IMR-90 (cell line): ENCODE results near the gene CYS1. TPM values are rescaled to one million over a fixed set of nuclear protein-coding genes. Genes with fewer than 3 reads are reported as not detected.
A peak's percentile ranks its signal among the peaks of the same experiment; 100 is the strongest.

ENCODE experiments used
- ATAC-seq: fragments of 200-7000 bp; cut with Tn5 transposase; 2 replicates; pipeline ENCODE4 v1.9.1; 2020; ENCODE audit warnings: low read depth, mild to moderate bottlenecking, moderate library complexity
- BruUV-seq: library from RNA; stranded (reverse); fragments of 400-500 nt; replicated peaks from 2 replicates; lab custom pipeline; 2021; lab: Mats Ljungman, UMichigan
- CTCF ChIA-PET: fragments of 300-600 bp; formaldehyde crosslinking; extraction: SDS; loops from one replicate; lab custom pipeline; 2021; ENCODE audit warnings: antibody characterized with exemption; lab: Yijun Ruan, JAX
- POLR2A ChIA-PET: fragments of 300-600 bp; sonication (Branson Sonifier 250); formaldehyde crosslinking; loops from one replicate; lab custom pipeline; 2022; ENCODE audit warnings: antibody characterized with exemption; ENCODE audit not compliant: unreplicated experiment; lab: Charles Lee
- DNase-seq: peaks from one replicate; pipeline ENCODE4 v3.0.0; 2013
- H2AFZ ChIP-seq: replicated peaks from 2 replicates; pipeline ENCODE3; 2013; ENCODE audit warnings: low read length, mild to moderate bottlenecking; ENCODE audit not compliant: poor library complexity
- H2AK5ac ChIP-seq: 2 replicates; pipeline ENCODE4 v1.6.1; 2013; ENCODE audit warnings: low read depth, low read length, inconsistent platforms
- H2AK9ac ChIP-seq: replicated peaks from 2 replicates; pipeline ENCODE3; 2013; ENCODE audit warnings: mild to moderate bottlenecking, low read depth, low read length, moderate library complexity; ENCODE audit not compliant: poor library complexity
- H2BK120ac ChIP-seq: 2 replicates; pipeline ENCODE4 v1.6.1; 2013; ENCODE audit warnings: low read depth, low read length, inconsistent platforms
- H2BK15ac ChIP-seq: 3 replicates; pipeline ENCODE4 v1.6.1; 2013; ENCODE audit warnings: low read depth, low read length, inconsistent platforms
- H2BK20ac ChIP-seq: 2 replicates; pipeline ENCODE4 v1.6.1; 2013; ENCODE audit warnings: low read depth, mild to moderate bottlenecking, inconsistent platforms, low read length, moderate library complexity
- H2BK5ac ChIP-seq: 2 replicates; pipeline ENCODE4 v1.6.1; 2013; ENCODE audit warnings: mild to moderate bottlenecking, low read depth, low read length, inconsistent platforms; ENCODE audit not compliant: poor library complexity, severe bottlenecking
- H3K14ac ChIP-seq: replicated peaks from 2 replicates; pipeline ENCODE4 v1.6.1; 2013; ENCODE audit warnings: low read depth, low read length, inconsistent platforms
- H3K18ac ChIP-seq: 2 replicates; pipeline ENCODE4 v1.6.1; 2013; ENCODE audit warnings: low read depth, low read length, control low read depth
- H3K23ac ChIP-seq: 2 replicates; pipeline ENCODE4 v1.6.1; 2013; ENCODE audit warnings: low read depth, low read length, inconsistent platforms
- H3K27ac ChIP-seq: 2 replicates; pipeline ENCODE4 v1.5.1; 2013; ENCODE audit warnings: mild to moderate bottlenecking, control low read depth, low read length; ENCODE audit not compliant: insufficient read depth
- H3K27me3 ChIP-seq: 2 replicates; pipeline ENCODE4 v1.6.1; 2013; ENCODE audit warnings: low read length; ENCODE audit not compliant: control insufficient read depth, insufficient read depth
- H3K36me3 ChIP-seq: 2 replicates; pipeline ENCODE4 v1.6.1; 2013; ENCODE audit warnings: low read length, mixed read lengths; ENCODE audit not compliant: control insufficient read depth, insufficient read depth
- H3K4ac ChIP-seq: 2 replicates; pipeline ENCODE4 v1.6.1; 2013; ENCODE audit warnings: low read depth, low read length, inconsistent platforms
- H3K4me1 ChIP-seq: 2 replicates; pipeline ENCODE4 v1.6.1; 2013; ENCODE audit warnings: low read length, mixed read lengths; ENCODE audit not compliant: control insufficient read depth, insufficient read depth
- H3K4me2 ChIP-seq: 2 replicates; pipeline ENCODE4 v1.6.1; 2013; ENCODE audit warnings: low read depth, mild to moderate bottlenecking, control low read depth, low read length, moderate library complexity
- H3K4me3 ChIP-seq: 2 replicates; pipeline ENCODE4 v1.5.1; 2013; ENCODE audit warnings: low read depth, mild to moderate bottlenecking, control low read depth, low read length, moderate library complexity; ENCODE audit not compliant: insufficient read depth
- H3K56ac ChIP-seq: 2 replicates; pipeline ENCODE4 v1.6.1; 2013; ENCODE audit warnings: low read length, inconsistent platforms; ENCODE audit not compliant: insufficient read depth; ENCODE audit errors: extremely low read depth
- H3K79me1 ChIP-seq, 2 experiments: 2 replicates each; pipeline ENCODE4 v1.6.1; 2013; ENCODE audit warnings: low read length in 2 of 2, inconsistent platforms in 1 of 2, low read depth in 1 of 2
- H3K9ac ChIP-seq: 2 replicates; pipeline ENCODE4 v1.6.1; 2013; ENCODE audit warnings: low read depth, low read length, control low read depth
- H3K9me1 ChIP-seq: 2 replicates; pipeline ENCODE4 v1.6.1; 2013; ENCODE audit warnings: low read length, inconsistent platforms; ENCODE audit not compliant: insufficient read depth
- H3K9me3 ChIP-seq: 2 replicates; pipeline ENCODE4 v1.6.1; 2013; ENCODE audit warnings: low read length; ENCODE audit not compliant: control insufficient read depth, insufficient read depth
- H4K20me1 ChIP-seq: 2 replicates; pipeline ENCODE4 v1.6.1; 2013; ENCODE audit warnings: low read length, inconsistent platforms; ENCODE audit not compliant: insufficient read depth
- H4K5ac ChIP-seq: 2 replicates; pipeline ENCODE4 v1.6.1; 2013; ENCODE audit warnings: mild to moderate bottlenecking, low read depth, low read length, control low read depth
- H4K8ac ChIP-seq, 2 experiments: 2 replicates each; pipeline ENCODE4 v1.6.1; 2013; ENCODE audit warnings: low read depth in 2 of 2, low read length in 2 of 2, control low read depth in 1 of 2, inconsistent platforms in 1 of 2
- H4K91ac ChIP-seq: 2 replicates; pipeline ENCODE4 v1.6.1; 2013; ENCODE audit warnings: low read depth, low read length, inconsistent platforms; ENCODE audit not compliant: insufficient read depth
- BHLHE40 ChIP-seq: fragments of 150-350 bp; IDR thresholded peaks from 2 replicates; pipeline ENCODE4 v1.6.1; 2016; ENCODE audit warnings: mild to moderate bottlenecking, low read depth, low read length
- FOS ChIP-seq: fragments of 150-350 bp; IDR thresholded peaks from 2 replicates; pipeline ENCODE4 v1.6.1; 2016; ENCODE audit warnings: low read depth, low read length
- MAFK ChIP-seq: IDR thresholded peaks from 2 replicates; pipeline ENCODE4 v1.6.1; 2012; ENCODE audit warnings: low read depth, low read length, improper control_type of control experiment
- MAZ ChIP-seq: IDR thresholded peaks from 2 replicates; pipeline ENCODE4 v1.6.1; 2012; ENCODE audit warnings: low read depth, mild to moderate bottlenecking, low read length, improper control_type of control experiment, moderate library complexity, borderline replicate concordance
- NFE2L2 ChIP-seq: fragments of 150-350 bp; IDR thresholded peaks from 2 replicates; pipeline ENCODE4 v1.6.1; 2016; ENCODE audit warnings: low read depth, mild to moderate bottlenecking, low read length
- RAD21 ChIP-seq: IDR thresholded peaks from 2 replicates; pipeline ENCODE4 v1.6.1; 2012; ENCODE audit warnings: low read length, improper control_type of control experiment
- RCOR1 ChIP-seq: IDR thresholded peaks from 2 replicates; pipeline ENCODE4 v1.6.1; 2012; ENCODE audit warnings: mild to moderate bottlenecking, low read length, improper control_type of control experiment; ENCODE audit not compliant: insufficient replicate concordance
- WGBS, 2 experiments: methylation state at CpG; one replicate each; pipeline versions ENCODE4 v1.1.5 to v1.1.7; 2013; ENCODE audit warnings: missing lambda C conversion rate in 2 of 2; ENCODE audit not compliant: insufficient read length in 1 of 2; ENCODE audit errors: extremely low coverage in 2 of 2; 5-methylcytosine and 5-hydroxymethylcytosine counted together
- dilution Hi-C: fragments of 300-500 bp; cut with HindIII; formaldehyde crosslinking; loops from one replicate; pipeline ENCODE4 v1.14.3; 2018; ENCODE audit warnings: low sequenced_read_pairs; ENCODE audit not compliant: unreplicated experiment
- in situ Hi-C: fragments of 300-500 bp; cut with MboI; formaldehyde crosslinking; loops from 3 replicates; pipeline ENCODE4 v1.14.3; 2019; ENCODE audit warnings: low sequenced_read_pairs, inconsistent platforms, mixed read lengths
- intact Hi-C: fragments of 100-400 bp; cut with micrococcal nuclease; formaldehyde crosslinking; loops from 2 replicates; pipeline ENCODE4 v1.10.0; 2022
- polyA plus RNA-seq, 3 experiments: library from polyadenylated mRNA; depleted of rRNA; stranded (reverse); fragments of >200 nt; gene quantifications; 2 replicates each; pipeline ENCODE4 v1.2.3, GENCODE V29; 2012; ENCODE audit warnings: low replicate concordance in 1 of 3
- total RNA-seq: library from RNA; depleted of rRNA; stranded (reverse); fragments of >200 nt; gene quantifications from 2 replicates; pipeline ENCODE4 v1.2.3, GENCODE V29; 2012
- TF ChIP-seq, protein P1 (sequence below): fragments of 150-350 bp; IDR thresholded peaks from 2 replicates; pipeline ENCODE4 v1.6.1; 2016; ENCODE audit warnings: low read depth, mild to moderate bottlenecking, low read length, moderate library complexity, borderline replicate concordance
- TF ChIP-seq, protein P2 (sequence below): conservative IDR thresholded peaks from 2 replicates; pipeline ENCODE4 v1.5.1; 2012; ENCODE audit warnings: mild to moderate bottlenecking, low read depth, low read length, improper control_type of control experiment
- TF ChIP-seq, protein P3 (sequence below): fragments of 150-350 bp; IDR thresholded peaks from 2 replicates; pipeline ENCODE4 v1.6.1; 2017; ENCODE audit warnings: mild to moderate bottlenecking, antibody characterized with exemption, low read length, low read depth

Gene CYS1
- total and polyA plus RNA-seq, 2 of the 4 experiments (the other 2 are of a cell fraction) = under 0.01 to 0.12 TPM

DNA sequence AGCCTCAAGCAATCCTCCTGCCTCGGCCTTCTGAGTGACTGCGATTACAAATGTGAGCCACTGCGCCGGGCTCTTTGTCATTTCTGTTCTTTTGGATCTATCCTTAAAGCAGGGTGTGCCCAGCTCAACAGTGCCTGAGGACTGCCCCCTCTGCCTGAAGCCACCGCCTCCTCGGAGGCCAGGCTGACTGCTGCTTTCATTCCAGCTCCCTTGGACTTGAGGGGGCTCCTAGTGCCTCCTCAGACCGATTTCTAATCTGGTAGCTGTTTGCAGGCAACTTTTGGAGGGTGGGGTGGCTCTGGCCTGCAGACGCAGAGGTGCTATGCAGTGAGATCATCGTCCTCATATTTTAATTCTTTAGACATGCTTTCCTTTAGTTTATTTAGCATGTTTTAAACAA lies 72.8 kb downstream of the CYS1 start:
- Histone ChIP-seq H2BK20ac (peak overlapping the region; percentile 81), H3K36me3 (no peaks in the 10 kb centered on the region), H3K18ac (no peak overlapping the region), H3K79me1 (no peaks in the 10 kb centered on the region), H3K4me1 (peaks cover 28% of the 10 kb centered on the region), H3K9ac (no peak overlapping the region), H2BK5ac (no peak overlapping the region), H3K56ac (no peak overlapping the region), H2BK15ac (no peak overlapping the region), H3K4me2 (peak overlapping the region; percentile 8; the same call in 1 of the 2 replicates), H4K20me1 (no peaks in the 10 kb centered on the region), H3K27me3 (no peaks in the 10 kb centered on the region), H3K4me3 (no peak overlapping the region), H2AK9ac (peak overlapping the region; percentile 23), H3K4ac (peak overlapping the region; percentile 60), H3K14ac (peak overlapping the region; percentile 51; the same call in 1 of the 2 replicates), H2AFZ (peak overlapping the region; percentile 86), H3K27ac (no peak overlapping the region), H3K9me3 (no peaks in the 10 kb centered on the region), H4K5ac (no peak overlapping the region), H4K8ac (peak overlapping the region in 1 of 2 experiments; percentile 72; a peak in 1 of 4 replicates), H3K23ac (no peak overlapping the region), H2AK5ac (no peak overlapping the region), H2BK120ac (peak overlapping the region; percentile 49), H4K91ac (peak overlapping the region; percentile 84), H3K9me1 (peaks cover 10% of the 10 kb centered on the region)
- ChIA-PET POLR2A (no interaction called here), CTCF (no interaction called here)
- intact Hi-C loops = no loop called here
- BruUV-seq = no TSS peak
- in situ Hi-C loops = no loop called here
- dilution Hi-C loops = no loop called here
- DNase-seq (peak; percentile 27), ATAC-seq (peak; percentile 54)
- TF ChIP-seq RCOR1 (no peak), FOS (no peak), MAFK (no peak), NFE2L2 (no peak), RAD21 (no peak), MAZ (no peak), BHLHE40 (no peak)
- TF ChIP-seq, protein P1, sequence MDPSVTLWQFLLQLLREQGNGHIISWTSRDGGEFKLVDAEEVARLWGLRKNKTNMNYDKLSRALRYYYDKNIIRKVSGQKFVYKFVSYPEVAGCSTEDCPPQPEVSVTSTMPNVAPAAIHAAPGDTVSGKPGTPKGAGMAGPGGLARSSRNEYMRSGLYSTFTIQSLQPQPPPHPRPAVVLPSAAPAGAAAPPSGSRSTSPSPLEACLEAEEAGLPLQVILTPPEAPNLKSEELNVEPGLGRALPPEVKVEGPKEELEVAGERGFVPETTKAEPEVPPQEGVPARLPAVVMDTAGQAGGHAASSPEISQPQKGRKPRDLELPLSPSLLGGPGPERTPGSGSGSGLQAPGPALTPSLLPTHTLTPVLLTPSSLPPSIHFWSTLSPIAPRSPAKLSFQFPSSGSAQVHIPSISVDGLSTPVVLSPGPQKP = no peak
- TF ChIP-seq, protein P2, sequence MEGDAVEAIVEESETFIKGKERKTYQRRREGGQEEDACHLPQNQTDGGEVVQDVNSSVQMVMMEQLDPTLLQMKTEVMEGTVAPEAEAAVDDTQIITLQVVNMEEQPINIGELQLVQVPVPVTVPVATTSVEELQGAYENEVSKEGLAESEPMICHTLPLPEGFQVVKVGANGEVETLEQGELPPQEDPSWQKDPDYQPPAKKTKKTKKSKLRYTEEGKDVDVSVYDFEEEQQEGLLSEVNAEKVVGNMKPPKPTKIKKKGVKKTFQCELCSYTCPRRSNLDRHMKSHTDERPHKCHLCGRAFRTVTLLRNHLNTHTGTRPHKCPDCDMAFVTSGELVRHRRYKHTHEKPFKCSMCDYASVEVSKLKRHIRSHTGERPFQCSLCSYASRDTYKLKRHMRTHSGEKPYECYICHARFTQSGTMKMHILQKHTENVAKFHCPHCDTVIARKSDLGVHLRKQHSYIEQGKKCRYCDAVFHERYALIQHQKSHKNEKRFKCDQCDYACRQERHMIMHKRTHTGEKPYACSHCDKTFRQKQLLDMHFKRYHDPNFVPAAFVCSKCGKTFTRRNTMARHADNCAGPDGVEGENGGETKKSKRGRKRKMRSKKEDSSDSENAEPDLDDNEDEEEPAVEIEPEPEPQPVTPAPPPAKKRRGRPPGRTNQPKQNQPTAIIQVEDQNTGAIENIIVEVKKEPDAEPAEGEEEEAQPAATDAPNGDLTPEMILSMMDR = no peak
- TF ChIP-seq, protein P3, sequence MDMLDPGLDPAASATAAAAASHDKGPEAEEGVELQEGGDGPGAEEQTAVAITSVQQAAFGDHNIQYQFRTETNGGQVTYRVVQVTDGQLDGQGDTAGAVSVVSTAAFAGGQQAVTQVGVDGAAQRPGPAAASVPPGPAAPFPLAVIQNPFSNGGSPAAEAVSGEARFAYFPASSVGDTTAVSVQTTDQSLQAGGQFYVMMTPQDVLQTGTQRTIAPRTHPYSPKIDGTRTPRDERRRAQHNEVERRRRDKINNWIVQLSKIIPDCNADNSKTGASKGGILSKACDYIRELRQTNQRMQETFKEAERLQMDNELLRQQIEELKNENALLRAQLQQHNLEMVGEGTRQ = no peak
- WGBS, 2 experiments = 100% methylated on average over 3 of the region's 9 CpGs; no CpG with 5 or more reads in 1 of the 2 experiments
